ENCODE data around the gene ZW10. TPM values are rescaled to one million over a fixed set of nuclear protein-coding genes. Genes with fewer than 3 reads are reported as not detected.
"Not testable (repeated sequence)": the region's sequence is repeated elsewhere in the genome, so short reads cannot be mapped to it uniquely, and the experiment has no call there.

Gene ZW10
- polyA plus RNA-seq, 6 donors from 2014 or later: 15.7 to 21.4 (median 17.1) TPM

GRCh38 chr11:113729456-113729855 is 44.0 kb downstream of the ZW10 start:
- Mint-ChIP-seq H3K27ac (no peak overlapping the region), H3K4me3 (no peak overlapping the region), H3K4me1 (no peaks in the 10 kb centered on the region), H3K9me3 (no peaks in the 10 kb centered on the region), H3K36me3 (peaks cover 6 to 19% of the 10 kb centered on the region in 2 donors), H3K27me3 (no peaks in the 10 kb centered on the region)
- ATAC-seq (ENCODE audit: low read depth in 2 of 2) (no peak), DNase-seq (no peak)

GRCh38 chr11:113728814-113729213 is 44.7 kb downstream of the ZW10 start:
- ATAC-seq (ENCODE audit: low read depth in 2 of 2) (no peak), DNase-seq (no peak)
- Mint-ChIP-seq H3K27ac (peak overlapping the region in 1 of 6 donors; percentile 47), H3K27me3 (no peaks in the 10 kb centered on the region), H3K9me3 (no peaks in the 10 kb centered on the region), H3K4me3 (no peak overlapping the region), H3K36me3 (peaks cover 6 to 13% of the 10 kb centered on the region in 2 donors), H3K4me1 (no peaks in the 10 kb centered on the region)

- H3K9me3 Mint-ChIP-seq: peaks cover 0 to 2% (median 0%) of the 10 kb centered on the region in 7 donors
- H3K4me3 Mint-ChIP-seq: no peak overlapping the region
- no peak for ATAC-seq (ENCODE audit: low read depth in 2 of 2)
- peak overlapping the region in 1 of 6 donors; percentile 57 for H3K27ac Mint-ChIP-seq
- no peaks in the 10 kb centered on the region for H3K27me3 Mint-ChIP-seq
- peaks cover 6 to 14% of the 10 kb centered on the region in 2 donors for H3K36me3 Mint-ChIP-seq
- DNase-seq: no peak
- no peaks in the 10 kb centered on the region for H3K4me1 Mint-ChIP-seq
These were observed 47.6 kb downstream of the ZW10 start for GRCh38 chr11:113725913-113726312.

- H3K36me3 Mint-ChIP-seq: peaks cover 6 to 19% of the 10 kb centered on the region in 2 donors
- no peak overlapping the region for H3K4me3 Mint-ChIP-seq
- ATAC-seq (ENCODE audit: low read depth in 2 of 2) (no peak), DNase-seq (no peak)
- no peaks in the 10 kb centered on the region for H3K4me1 Mint-ChIP-seq
- peaks cover 0 to 2% (median 0%) of the 10 kb centered on the region in 7 donors for H3K9me3 Mint-ChIP-seq
- no peaks in the 10 kb centered on the region for H3K27me3 Mint-ChIP-seq
- H3K27ac Mint-ChIP-seq: no peak overlapping the region
These were observed 48.1 kb downstream of the ZW10 start for GRCh38 chr11:113725407-113725806.

GRCh38 chr11:113724778-113725177 is 48.7 kb downstream of the ZW10 start:
- DNase-seq (no peak), ATAC-seq (ENCODE audit: low read depth in 2 of 2) (no peak)
- Mint-ChIP-seq H3K36me3 (peaks cover 6 to 21% of the 10 kb centered on the region in 2 donors), H3K27ac (no peak overlapping the region), H3K9me3 (peaks cover 0 to 4% (median 0%) of the 10 kb centered on the region in 7 donors), H3K4me3 (no peak overlapping the region), H3K4me1 (no peaks in the 10 kb centered on the region), H3K27me3 (no peaks in the 10 kb centered on the region)

GRCh38 chr11:113723787-113724186 is 49.7 kb downstream of the ZW10 start:
- peaks cover 6 to 31% of the 10 kb centered on the region in 2 donors for H3K36me3 Mint-ChIP-seq
- no peak overlapping the region for H3K27ac Mint-ChIP-seq
- no peaks in the 10 kb centered on the region for H3K4me1 Mint-ChIP-seq
- H3K9me3 Mint-ChIP-seq: peaks cover 0 to 4% (median 0%) of the 10 kb centered on the region in 7 donors
- DNase-seq (no peak), ATAC-seq (ENCODE audit: low read depth in 2 of 2) (no peak)
- no peaks in the 10 kb centered on the region for H3K27me3 Mint-ChIP-seq
- no peak overlapping the region for H3K4me3 Mint-ChIP-seq

GRCh38 chr11:113722934-113723333 is 50.6 kb downstream of the ZW10 start:
- Mint-ChIP-seq H3K36me3 (peaks cover 6 to 32% of the 10 kb centered on the region in 2 donors), H3K27me3 (no peaks in the 10 kb centered on the region), H3K9me3 (peaks cover 0 to 4% (median 0%) of the 10 kb centered on the region in 7 donors), H3K4me1 (no peaks in the 10 kb centered on the region), H3K4me3 (no peak overlapping the region), H3K27ac (no peak overlapping the region)
- ATAC-seq (ENCODE audit: low read depth in 2 of 2): no peak
- DNase-seq: no peak

GRCh38 chr11:113722221-113722620 is 51.3 kb downstream of the ZW10 start:
- H3K27me3 Mint-ChIP-seq: no peaks in the 10 kb centered on the region
- no peaks in the 10 kb centered on the region for H3K4me1 Mint-ChIP-seq
- H3K36me3 Mint-ChIP-seq: peaks cover 6 to 32% of the 10 kb centered on the region in 2 donors
- peaks cover 0 to 7% (median 0%) of the 10 kb centered on the region in 7 donors for H3K9me3 Mint-ChIP-seq
- no peak overlapping the region for H3K4me3 Mint-ChIP-seq
- ATAC-seq (ENCODE audit: low read depth in 2 of 2): no peak
- H3K27ac Mint-ChIP-seq: no peak overlapping the region
- DNase-seq: no peak

GRCh38 chr11:113721462-113722066 is 51.9 kb downstream of the ZW10 start:
- peaks cover 0 to 7% (median 0%) of the 10 kb centered on the region in 7 donors for H3K9me3 Mint-ChIP-seq
- H3K4me1 Mint-ChIP-seq: no peaks in the 10 kb centered on the region
- DNase-seq: no peak
- H3K27me3 Mint-ChIP-seq: no peaks in the 10 kb centered on the region
- H3K4me3 Mint-ChIP-seq: no peak overlapping the region
- H3K27ac Mint-ChIP-seq: peak overlapping the region in 1 of 6 donors; percentile 2
- ATAC-seq (ENCODE audit: low read depth in 2 of 2): no peak
- peaks cover 6 to 32% of the 10 kb centered on the region in 2 donors for H3K36me3 Mint-ChIP-seq

GRCh38 chr11:113720478-113720877 is 53.0 kb downstream of the ZW10 start:
- H3K27ac Mint-ChIP-seq; H3K4me1 Mint-ChIP-seq; DNase-seq; ATAC-seq (ENCODE audit: low read depth in 2 of 2); H3K27me3 Mint-ChIP-seq; H3K9me3 Mint-ChIP-seq; H3K4me3 Mint-ChIP-seq: not testable (repeated sequence)
- H3K36me3 Mint-ChIP-seq: peaks cover 6 to 32% of the 10 kb centered on the region in 2 donors

GRCh38 chr11:113715882-113716625 is 57.4 kb downstream of the ZW10 start:
- Mint-ChIP-seq H3K4me1 (no peaks in the 10 kb centered on the region), H3K36me3 (peaks cover 0 to 26% of the 10 kb centered on the region in 2 donors), H3K4me3 (no peak overlapping the region), H3K27ac (no peak overlapping the region), H3K27me3 (no peaks in the 10 kb centered on the region), H3K9me3 (peaks cover 0 to 15% (median 5%) of the 10 kb centered on the region in 7 donors)
- ATAC-seq (ENCODE audit: low read depth in 2 of 2): no peak
- DNase-seq: no peak

- H3K4me3 Mint-ChIP-seq: no peak overlapping the region
- H3K4me1 Mint-ChIP-seq: no peaks in the 10 kb centered on the region
- H3K36me3 Mint-ChIP-seq: peaks cover 0 to 19% of the 10 kb centered on the region in 2 donors
- no peaks in the 10 kb centered on the region for H3K27me3 Mint-ChIP-seq
- no peak overlapping the region for H3K27ac Mint-ChIP-seq
- peaks cover 0 to 14% (median 10%) of the 10 kb centered on the region in 7 donors for H3K9me3 Mint-ChIP-seq
- DNase-seq (no peak), ATAC-seq (ENCODE audit: low read depth in 2 of 2) (no peak)
These were observed 58.2 kb downstream of the ZW10 start for GRCh38 chr11:113715273-113715672.

- H3K4me3 Mint-ChIP-seq: no peak overlapping the region
- peaks cover 21 to 43% (median 28%) of the 10 kb centered on the region in 7 donors for H3K9me3 Mint-ChIP-seq
- H3K4me1 Mint-ChIP-seq: no peaks in the 10 kb centered on the region
- no peaks in the 10 kb centered on the region for H3K27me3 Mint-ChIP-seq
- ATAC-seq (ENCODE audit: low read depth in 2 of 2) (no peak), DNase-seq (no peak)
- peaks cover 20 to 38% of the 10 kb centered on the region in 2 donors for H3K36me3 Mint-ChIP-seq
- H3K27ac Mint-ChIP-seq: no peak overlapping the region
These were observed 62.5 kb downstream of the ZW10 start for GRCh38 chr11:113710989-113711388.

All from naive B cell (primary cell).